Activated T-helper 17 cell treated with anti-CD3 and anti-CD28 coated beads, Interleukin-2, amount 50 U/mL, for 72 hours (primary cell): ENCODE measurements around the gene MEX3B. TPM values are rescaled to one million over a fixed set of nuclear protein-coding genes. Genes with fewer than 3 reads are reported as not detected.
"Not testable (repeated sequence)": the region's sequence is repeated elsewhere in the genome, so short reads cannot be mapped to it uniquely, and the experiment has no call there.

ENCODE experiments used
- ATAC-seq: fragments of 150-1000 bp; cut with Tn5 transposase; replicated peaks from 2 replicates; pipeline ENCODE4 v1.10.0; 2021; ENCODE audit warnings: mild to moderate bottlenecking, moderate library complexity
- H3K27ac Mint-ChIP-seq: one replicate; pipeline ENCODE4 v1.8.0; 2022; ENCODE audit warnings: mixed read lengths
- H3K27me3 Mint-ChIP-seq: one replicate; pipeline ENCODE4 v1.8.0; 2022; ENCODE audit warnings: mixed read lengths
- H3K36me3 Mint-ChIP-seq: one replicate; pipeline ENCODE4 v1.8.0; 2022; ENCODE audit warnings: low read depth, mild to moderate bottlenecking, mixed read lengths
- H3K4me1 Mint-ChIP-seq: one replicate; pipeline ENCODE4 v1.8.0; 2022; ENCODE audit warnings: mixed read lengths
- H3K4me3 Mint-ChIP-seq: one replicate; pipeline ENCODE4 v1.8.0; 2022; ENCODE audit warnings: mild to moderate bottlenecking, mixed read lengths
- H3K9me3 Mint-ChIP-seq: one replicate; pipeline ENCODE4 v1.8.0; 2022; ENCODE audit warnings: mixed read lengths
- total RNA-seq, 2 donors: library from RNA; stranded (reverse); gene quantifications; one replicate each; pipeline ENCODE4 v1.2.3, GENCODE V29; 2022

The MEX3B gene
- total RNA-seq, 2 donors from 2014 or later: 0.54 to 1.4 TPM

DNA sequence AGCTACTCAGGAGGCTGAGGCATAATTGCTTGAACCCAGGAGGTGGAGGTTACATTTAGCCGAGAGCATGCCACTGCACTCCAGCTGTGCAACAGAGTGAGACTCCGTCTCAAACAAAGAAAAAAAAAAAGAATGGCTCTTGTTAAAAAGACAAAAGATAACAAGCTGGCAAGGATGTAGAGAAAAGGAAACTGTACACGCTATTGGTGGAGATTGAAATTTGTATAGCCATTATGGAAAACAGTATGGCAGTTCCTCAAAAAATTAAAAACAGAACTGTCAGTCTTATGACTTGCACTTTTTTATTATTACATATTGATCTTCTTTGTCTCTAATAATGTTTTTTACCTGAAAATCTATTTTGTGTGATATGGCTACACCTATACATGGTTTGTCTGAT is 41.9 kb downstream of the MEX3B start:
- Mint-ChIP-seq H3K4me3 (no peak overlapping the region), H3K4me1 (no peaks in the 10 kb centered on the region), H3K27me3 (no peaks in the 10 kb centered on the region), H3K9me3 (no peaks in the 10 kb centered on the region), H3K27ac (no peak overlapping the region), H3K36me3 (no peaks in the 10 kb centered on the region)
- no peak for ATAC-seq

DNA sequence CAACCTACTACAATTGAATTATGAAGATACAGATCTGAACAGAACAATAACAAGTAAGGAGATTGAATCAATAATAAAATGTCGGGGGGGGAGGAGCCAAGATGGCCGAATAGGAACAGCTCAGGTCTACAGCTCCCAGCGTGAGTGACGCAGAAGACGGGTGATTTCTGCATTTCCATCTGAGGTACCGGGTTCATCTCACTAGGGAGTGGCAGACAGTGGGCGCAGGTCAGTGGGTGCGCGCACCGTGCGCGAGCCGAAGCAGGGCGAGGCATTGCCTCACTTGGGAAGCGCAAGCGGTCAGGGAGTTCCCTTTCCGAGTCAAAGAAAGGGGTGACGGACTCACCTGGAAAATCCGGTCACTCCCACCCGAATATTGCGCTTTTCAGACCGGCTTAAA is 50.7 kb downstream of the MEX3B start:
- not testable (repeated sequence) for H3K36me3 Mint-ChIP-seq, H3K27ac Mint-ChIP-seq, ATAC-seq, H3K4me1 Mint-ChIP-seq, H3K4me3 Mint-ChIP-seq
- Mint-ChIP-seq H3K27me3 (peaks cover 17% of the 10 kb centered on the region), H3K9me3 (peaks cover 20% of the 10 kb centered on the region)

DNA sequence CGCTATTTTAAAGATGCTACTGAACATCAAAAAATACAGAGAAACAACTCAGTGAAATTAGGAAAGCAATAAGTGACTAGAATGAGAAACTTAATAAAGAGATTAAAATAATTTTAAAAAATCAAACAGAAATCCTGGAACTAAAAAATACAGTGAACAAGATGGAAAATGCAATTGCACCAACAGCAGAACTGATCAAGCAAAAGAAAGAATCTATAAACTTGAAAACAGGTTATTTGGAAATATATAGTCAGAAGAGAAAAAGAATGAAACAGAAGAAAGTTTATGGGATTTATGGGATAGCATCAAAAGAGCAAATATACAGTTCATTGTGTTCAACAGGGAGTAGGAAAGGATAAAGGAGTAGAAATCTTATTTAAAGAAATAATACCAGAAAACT is 53.3 kb downstream of the MEX3B start:
- Mint-ChIP-seq H3K4me3 (no peak overlapping the region), H3K9me3 (peaks cover 24% of the 10 kb centered on the region), H3K27me3 (peaks cover 25% of the 10 kb centered on the region), H3K27ac (no peak overlapping the region), H3K36me3 (no peaks in the 10 kb centered on the region), H3K4me1 (no peaks in the 10 kb centered on the region)
- ATAC-seq: no peak

Other genes starting within 250 kb of the MEX3B start
- gene EFL1, start 216.7 kb upstream of the MEX3B start, total RNA-seq: 10 to 100 TPM; 24.3 to 32.5 TPM
- not detected for gene SAXO2, start 216.8 kb upstream of the MEX3B start, total RNA-seq